ENCODE results near the gene ATP6V0A1.
"Not testable (repeated sequence)": the region's sequence is repeated elsewhere in the genome, so short reads cannot be mapped to it uniquely, and the experiment has no call there.

Gene ATP6V0A1

DNA sequence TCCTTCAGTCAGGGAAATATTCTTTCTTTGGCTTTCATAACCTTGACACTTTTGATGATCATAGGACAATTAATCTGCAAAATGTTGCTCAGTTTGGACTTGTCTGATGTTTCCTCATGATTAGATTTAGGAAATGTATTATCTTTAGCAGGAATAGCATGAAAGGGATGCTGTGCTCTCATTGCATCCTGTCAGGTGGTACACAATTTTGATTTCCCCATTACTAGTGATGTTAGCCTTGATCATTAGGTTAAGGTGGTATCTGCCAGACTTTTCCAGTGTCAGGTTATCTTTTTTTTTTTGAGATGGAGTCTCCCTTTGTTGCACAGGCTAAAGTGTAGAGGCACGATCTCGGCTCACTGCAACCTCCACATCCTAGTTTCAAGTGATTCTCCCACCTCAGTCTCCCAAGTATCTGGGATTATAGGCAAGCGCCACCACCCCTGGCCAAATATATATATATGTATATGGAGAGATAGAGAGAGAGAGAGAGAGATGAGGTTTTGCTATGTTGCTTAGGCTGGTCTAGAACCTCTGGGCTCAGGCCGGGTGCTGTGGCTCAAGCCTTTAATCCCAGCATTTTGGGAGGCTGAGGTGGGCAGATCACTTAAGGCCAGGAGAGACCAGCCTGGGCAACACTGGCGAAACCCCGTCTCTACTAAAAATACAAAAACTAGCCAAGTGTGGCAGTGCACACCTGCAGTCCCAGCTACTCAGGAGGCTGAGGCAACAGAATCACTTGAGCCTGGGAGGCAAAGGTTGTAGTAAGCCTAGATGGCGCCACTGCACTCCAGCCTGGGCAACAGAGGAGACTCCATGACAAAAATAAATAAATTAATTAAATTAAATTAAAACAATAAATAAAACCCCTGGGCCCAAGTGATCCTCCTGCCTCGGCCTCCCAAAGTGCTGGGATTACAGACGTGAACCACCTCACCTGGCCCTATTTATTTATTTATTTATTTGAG is 19.8 kb upstream of the ATP6V0A1 start:
- DNase-seq, result peak; percentile 65

DNA sequence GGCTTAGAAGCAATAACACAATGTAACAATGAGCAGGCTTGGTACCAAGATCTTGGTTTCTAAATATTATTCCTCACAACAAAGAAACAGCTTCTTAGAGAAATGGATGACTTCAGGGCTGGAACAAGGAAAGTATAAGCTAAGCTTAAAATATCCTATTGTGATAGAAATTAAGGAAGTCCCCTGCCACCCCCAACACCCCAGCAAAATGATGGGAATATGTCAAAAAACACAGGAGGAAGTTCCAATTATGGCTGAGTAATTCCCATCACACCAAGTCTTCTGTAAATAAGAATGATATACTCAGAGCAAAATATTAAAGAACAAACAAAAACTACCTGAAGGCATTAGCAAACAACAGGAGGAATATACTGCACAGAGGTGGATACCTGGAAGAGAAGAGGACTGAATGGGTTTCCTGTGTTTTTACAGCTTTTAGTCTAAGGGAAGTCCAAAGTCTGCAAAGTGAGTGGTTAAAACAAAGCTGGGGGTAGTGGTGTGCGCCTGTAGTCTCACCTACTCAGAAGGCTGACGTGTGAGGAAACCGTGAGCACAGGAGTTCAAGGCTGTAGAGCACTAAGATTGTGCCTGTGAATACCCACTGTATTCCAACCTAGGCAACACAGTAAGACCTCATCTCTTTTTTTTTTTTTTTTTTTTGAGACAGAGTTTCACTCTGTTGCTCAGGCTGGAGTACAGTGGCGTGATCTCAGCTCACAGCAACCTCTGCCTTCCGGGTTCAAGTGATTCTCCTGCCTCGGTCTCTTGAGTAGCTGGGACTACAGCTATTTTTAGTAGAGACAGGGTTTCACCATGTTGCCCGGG is 17.1 kb upstream of the ATP6V0A1 start:
- DNase-seq, result no peak

DNA sequence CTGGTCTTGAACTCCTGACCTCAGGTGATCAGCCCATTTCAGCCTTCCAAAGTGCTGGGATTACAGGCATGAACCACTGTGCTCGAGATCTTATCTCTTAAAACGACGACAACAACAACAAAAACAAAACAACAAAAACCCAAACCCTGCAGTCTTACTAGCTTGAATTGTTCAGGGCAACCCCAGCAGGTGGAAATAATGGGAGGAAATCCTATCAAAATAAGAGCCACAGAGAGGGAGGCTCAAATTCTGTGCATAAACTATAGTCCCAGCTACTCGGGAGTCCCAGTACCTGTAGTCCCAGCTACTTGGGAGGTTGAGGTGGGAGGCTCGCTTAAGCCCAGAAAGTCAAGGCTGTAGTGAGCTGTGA is 16.5 kb upstream of the ATP6V0A1 start:
- DNase-seq, result no peak

DNA sequence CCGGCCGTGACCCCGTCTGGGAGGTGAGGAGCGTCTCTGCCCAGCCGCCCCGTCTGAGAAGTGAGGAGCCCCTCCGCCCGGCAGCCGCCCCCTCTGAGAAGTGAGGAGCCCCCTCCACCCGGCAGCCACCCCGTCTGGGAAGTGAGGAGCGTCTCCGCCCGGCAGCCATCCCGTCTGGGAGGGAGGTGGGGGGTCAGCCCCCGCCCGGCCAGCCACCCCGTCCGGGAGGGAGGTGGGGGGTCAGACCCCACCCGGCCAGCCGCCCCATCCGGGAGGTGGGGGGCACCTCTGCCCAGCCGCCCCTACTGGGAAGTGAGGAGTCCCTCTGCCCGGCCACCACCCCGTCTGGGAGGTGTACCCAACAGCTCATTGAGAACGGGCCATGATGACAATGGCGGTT is 9.5 kb upstream of the ATP6V0A1 start:
- DNase-seq, result not testable (repeated sequence)

DNA sequence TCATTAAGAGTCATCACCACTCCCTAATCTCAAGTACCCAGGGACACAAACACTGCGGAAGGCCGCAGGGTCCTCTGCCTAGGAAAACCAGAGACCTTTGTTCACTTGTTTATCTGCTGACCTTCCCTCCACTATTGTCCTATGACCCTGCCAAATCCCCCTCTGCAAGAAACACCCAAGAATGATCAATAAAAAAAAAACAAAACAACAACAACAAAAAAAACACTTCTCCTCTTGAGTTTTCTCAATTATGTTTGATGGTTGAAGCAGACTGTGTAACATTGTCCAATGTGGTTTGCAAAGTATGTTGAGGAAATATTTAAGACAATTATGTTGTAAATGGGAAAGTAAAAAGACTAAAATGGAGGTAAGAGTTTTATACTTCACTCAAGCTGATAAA is 8.8 kb upstream of the ATP6V0A1 start:
- not testable (repeated sequence) for DNase-seq

DNA sequence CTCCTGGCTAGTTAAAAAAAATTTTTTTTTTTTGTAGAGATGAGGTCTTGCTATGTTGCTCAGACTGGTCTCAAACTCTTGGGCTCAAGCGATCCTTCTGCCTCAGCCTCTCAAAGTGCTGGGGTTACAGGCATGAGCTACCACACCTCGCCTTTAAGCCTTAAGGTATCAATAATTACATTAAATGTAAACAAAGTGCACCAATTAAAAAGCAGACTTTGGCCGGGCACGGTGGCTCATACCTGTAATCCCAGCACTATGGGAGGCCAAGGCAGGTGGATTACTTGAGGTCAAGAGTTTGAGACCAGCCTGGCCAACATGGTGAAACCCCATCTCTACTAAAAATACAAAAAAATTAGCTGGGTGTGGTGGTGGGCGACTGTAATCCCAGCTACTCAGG is 7.4 kb upstream of the ATP6V0A1 start:
- DNase-seq, result not testable (repeated sequence)

DNA sequence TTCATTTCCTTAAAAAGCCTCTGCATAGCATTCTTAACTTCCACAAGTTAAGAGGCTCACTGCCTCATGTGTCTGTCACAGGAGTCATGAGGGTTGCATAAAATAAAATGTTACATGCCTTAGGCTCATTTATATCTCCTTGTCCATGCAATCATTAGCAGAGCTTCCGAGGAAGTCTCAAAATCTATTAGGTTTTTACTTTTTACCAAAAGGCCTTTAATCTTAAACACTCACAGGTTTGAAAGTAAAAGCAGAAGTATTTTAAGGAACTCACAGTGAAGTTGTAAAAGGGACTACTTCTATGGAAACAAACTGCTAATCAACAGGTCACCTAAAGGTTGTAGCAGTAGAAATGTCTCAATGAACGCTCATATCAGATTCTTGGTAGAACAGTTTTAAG is 5.2 kb upstream of the ATP6V0A1 start:
- peak; percentile 87 for DNase-seq

DNA sequence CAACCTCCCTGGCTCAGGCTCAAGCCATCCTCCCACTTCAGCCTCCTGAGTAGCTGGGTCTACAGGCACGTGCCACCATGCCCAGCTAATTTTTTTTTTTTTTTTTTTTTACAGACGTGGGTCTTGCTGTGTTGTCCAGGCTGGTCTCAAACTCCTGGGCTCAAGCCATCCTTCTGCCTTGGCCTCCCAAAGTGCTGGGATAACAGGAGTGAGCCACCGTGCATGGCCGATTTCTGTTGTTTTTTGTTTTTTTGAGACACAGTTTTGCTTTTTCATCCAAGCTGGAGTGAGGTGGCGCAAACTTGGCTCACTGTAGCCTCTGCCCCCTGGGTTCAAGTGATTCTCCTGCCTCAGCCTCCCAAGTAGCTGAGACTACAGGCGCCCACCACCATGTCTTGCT is 3.7 kb upstream of the ATP6V0A1 start:
- DNase-seq, result not testable (repeated sequence)

DNA sequence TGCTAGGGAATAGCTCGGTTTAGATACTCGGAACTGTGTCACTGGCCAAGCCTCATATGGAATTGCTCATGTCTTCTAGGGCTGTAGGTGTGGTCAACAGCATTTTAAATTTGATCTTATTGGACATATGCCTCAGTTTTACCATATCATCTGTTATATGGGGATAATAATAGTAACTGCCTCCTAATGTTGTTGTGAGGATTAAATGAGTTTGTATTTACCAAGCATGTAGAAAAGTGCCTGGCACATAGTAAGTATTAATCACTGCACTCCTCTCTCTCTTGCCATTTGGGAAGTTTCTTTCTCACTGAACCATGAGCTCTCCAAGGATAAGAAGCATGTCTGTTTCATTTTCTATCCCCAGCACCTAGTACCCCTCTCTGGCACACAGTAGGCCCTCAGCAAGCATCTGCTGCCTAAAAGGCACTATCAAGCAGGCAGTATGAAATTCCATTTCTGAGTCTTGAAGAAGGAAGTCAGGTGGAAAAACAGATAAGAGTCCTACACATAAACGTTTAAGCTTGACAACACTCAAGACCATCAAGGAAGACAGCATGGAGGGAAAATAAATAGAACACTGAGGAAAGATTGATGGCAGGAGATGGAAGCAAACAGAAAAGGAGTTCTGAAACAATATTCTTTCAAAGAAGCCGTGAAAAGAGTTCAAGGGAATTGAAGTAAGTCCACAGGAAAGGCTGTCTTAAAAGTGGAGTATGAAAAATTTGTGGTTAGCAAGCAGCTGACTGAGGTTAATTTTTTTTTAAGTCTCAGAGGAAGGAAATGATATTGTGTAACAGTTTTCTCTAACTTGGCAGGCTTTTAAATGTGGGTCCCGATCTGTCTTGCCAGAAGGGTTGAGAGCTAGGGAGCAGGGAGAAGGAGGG is 2.2 kb upstream of the ATP6V0A1 start:
- DNase-seq, result peak; percentile 94

DNA sequence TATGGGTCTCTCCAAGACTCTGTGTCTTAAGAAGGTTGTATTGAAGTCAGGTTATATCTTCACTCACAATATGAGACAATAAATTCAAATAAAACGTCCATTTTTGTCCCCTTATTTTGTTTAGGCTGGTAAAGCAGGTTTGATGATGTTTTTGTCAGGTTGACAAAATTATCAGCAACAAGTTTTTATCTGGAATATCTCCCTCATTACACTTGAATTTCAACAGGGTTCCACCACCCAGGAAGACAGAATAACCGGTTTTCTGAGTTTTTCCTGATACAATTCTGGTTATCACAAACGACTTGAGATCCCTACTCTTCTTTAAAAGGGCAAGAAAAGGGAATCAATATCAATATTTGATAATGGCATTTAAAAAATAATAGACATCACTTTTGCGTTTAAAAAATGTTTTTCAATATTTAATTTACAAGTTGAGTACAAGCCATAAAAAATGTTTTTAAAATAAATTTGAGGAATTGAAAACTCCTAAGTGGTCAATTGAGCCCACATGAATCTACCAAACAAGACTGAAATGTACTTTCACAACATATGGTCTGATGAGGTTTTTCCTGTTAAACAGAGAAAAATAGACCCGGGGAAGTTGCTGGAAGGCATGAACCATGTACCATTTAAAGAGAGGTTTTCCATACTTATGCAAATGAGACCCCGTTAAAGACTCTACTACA is 1.4 kb upstream of the ATP6V0A1 start:
- peak; percentile 60 for DNase-seq

DNA sequence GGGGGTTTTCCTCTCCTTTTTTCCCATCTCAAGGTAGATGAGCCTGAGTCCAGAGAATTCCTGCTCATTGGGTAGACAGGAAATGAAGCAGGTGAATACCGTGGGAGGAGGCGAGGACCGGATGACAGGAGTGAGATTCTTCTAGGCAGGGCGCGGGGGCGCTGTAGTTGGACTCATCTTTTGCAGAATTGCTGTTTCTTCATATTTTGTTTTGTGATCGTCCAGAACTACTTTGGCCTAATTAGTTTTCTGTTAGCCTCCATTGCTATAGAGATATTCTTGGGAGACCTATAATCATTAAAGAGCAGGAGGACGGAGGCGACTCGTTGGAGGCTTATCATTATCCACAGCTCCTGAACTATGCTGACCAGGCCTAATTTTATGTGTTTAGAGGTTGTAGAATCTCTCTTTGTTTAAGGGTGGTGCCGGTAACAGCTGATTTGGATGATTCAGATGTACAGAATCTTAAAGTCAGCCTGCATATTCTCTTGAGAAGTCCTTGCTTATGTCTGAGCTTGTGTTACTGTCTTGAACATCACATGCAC is 650 bp downstream of the ATP6V0A1 start:
- DNase-seq, result peak; percentile 77

DNA sequence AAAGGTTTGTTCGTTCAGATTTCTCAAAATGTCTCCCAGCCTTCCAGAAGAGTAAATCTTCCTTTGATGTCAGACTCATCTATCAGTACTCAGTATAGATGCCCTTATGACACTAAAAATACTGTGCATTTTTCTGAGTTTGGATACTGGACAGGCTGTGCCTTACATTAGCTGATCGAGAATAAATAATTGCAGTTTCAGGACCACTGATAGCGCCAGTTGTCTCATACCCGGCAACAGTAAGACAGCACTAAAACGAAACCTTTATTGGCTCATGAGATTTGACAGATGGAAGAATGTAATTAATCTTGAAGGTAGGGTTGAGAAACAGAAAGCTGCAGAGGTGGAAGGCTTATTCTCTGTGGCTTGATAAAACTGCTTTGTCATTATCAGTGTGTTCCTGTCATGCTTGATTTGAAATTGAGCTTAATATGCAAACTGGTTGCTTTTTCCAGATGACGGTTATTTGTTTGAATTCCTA is 1.2 kb downstream of the ATP6V0A1 start:
- peak; percentile 90 for DNase-seq

DNA sequence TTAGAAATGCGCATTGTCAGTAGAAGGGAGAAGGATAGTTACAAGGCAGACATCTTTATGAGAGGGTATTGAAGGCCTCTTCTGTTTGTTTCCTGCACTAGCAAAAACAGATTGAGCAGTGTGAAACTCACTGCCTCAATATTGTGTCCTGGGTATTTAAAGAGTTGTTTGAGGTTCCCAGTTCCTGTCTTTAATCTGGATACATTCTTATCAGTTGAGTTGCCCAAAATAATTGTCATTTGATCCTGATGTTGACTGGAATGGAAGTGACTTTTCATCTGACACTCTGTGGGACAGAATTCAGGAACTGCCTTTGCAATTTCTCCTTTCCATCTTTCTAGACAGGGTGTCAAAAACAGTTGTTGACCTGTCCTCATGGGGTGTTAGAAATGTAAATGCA is 1.7 kb downstream of the ATP6V0A1 start:
- no peak for DNase-seq

DNA sequence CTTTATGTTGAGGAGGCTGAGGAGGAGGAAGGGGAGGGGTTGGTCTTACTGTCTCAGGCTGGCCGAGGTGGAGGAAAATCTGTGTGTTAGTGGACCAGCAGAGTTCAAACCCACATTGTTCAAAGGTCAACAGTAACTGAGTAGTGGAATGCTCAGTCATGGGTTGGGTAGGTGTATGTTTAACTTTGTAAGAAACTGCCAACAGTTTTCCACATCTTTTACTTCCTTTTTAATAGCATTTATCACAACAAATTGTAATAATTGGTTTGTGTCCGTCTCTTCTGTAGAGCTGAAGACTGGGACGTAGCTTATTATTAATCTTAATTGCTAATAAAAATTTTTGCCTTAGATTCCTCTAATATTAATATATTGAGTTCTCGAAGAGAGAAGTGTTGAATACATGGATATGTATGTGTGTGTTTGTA is 5.3 kb downstream of the ATP6V0A1 start:
- DNase-seq, result no peak

DNA sequence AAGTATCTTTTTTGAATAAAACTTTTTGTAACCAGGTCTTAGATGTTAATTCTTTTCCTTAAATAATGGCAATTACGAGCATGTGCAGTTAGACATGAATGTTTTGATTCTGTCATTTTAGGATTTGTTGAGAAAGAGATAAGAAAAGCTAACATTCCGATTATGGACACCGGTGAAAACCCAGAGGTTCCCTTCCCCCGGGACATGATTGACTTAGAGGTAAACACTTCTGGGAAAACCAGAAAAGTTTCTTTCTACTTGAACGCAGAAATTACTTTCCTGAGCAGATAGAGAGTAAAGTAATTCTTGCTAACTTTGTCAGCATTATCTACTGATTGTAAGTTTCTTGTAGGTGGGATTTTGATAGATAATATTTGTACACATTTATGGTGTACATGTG is 9.2 kb downstream of the ATP6V0A1 start:
- DNase-seq, result no peak

DNA sequence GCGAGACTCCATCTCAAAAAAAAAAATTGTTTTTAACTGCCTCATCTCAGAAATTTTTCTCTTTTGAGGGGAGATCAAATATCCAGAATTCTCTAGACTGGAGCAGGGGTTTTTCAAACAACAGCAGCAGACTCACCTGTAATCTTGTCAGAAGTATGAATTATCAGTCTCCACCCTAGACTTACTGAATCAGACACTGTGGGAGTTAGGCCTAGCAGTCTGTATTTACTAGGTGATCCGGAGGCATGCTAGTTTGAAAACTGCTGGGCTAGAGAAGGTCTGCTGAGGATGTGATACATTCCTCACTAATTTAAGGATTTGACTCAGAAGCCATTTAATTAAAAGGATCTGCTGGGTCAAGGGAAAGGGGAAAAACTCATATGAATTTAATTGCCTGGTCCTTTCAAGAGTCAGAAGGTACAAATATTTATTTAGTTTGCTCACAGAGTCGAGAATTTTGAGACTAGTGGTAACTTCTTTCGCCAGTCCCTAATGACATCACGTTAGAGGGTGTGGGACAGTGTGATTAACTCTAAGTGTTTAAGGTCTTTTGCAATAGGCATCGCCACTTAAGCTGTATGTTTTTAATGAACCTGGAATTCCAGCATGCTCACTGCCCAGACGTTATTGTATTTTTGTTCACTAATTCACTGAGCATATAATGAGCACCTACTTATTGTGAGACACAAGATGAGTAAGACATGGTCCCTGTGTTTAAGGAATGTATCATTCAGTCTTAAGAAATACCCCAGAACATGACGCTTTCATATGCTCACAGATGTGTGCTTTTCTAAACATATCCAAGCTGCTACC is 14.2 kb downstream of the ATP6V0A1 start:
- DNase-seq, result no peak

DNA sequence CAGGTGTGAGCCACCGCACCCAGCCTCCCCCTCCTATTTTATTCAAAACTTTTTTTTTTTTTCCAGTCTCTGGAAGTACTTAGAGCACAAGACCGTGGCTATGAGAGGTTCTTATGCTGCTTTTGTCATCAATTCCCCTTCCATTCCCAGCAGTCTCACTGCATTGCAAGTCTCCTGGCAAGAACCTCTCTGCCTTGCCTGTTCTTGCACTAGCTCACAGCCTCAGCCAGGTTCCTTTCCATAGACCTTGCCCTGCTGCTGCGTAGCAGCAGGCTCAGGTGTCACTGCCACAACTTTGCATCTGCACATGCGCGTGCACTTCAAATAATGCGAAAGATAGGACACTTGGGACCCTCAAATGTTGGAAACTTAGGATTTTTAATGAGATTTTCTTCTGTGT is 15.6 kb downstream of the ATP6V0A1 start:
- DNase-seq, result no peak

DNA sequence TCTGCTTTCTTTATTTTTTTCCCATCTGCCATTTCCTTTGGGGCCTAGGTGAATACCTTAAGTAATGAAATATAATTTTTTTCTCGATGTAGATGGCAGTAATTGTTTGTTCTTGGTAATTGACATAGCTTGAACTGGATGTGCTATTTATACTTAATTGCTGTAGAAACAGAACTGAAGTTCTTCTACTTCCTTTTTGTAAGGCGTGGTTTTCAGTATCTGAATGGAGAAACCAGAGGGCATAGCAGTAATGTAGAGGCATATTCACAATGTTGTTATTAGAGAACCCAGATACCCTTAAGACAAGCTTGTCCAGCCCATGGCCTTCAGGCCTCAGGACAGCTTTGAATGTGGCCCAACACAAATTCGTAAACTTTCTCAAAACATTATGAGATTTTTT is 16.4 kb downstream of the ATP6V0A1 start:
- DNase-seq, result peak; percentile 13

DNA sequence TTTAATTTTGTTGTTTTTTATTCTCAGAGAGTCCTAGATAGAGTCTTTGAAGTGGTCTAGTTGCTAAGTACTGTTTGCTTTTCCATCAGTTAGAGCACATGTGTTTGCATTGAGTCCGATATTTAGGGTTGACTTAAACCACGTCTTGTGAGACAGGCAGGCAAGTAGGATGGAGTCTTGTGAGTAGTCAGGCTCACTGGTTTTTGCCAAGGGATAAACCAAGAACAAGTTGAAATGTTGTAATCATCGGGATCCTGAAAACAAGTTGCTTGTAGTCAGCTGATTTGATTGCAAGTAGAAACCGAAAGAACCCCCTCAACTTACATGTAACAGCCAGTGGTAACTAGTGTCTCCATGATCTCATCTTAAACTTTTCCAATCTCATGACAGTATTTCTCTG is 17.2 kb downstream of the ATP6V0A1 start:
- DNase-seq, result no peak

DNA sequence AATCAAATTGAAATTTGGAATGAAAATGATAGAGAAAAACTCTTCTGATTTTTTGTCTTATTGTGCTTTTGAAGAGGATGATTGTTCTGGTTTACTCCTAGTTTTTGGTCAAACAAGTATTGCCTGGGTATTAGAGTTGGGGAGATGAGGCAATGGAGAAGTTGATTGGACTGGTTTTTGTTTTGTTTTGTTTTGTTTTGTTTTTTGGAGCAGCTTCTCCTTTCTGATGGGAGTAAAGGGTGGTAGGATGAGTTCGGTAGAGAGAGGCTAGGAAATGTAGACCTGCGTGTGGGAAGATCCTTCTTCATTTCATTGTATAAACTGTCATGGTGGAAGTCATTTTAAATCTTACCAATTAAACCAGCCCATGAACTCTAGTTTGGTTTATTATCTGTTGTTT is 17.7 kb downstream of the ATP6V0A1 start:
- no peak for DNase-seq

DNA sequence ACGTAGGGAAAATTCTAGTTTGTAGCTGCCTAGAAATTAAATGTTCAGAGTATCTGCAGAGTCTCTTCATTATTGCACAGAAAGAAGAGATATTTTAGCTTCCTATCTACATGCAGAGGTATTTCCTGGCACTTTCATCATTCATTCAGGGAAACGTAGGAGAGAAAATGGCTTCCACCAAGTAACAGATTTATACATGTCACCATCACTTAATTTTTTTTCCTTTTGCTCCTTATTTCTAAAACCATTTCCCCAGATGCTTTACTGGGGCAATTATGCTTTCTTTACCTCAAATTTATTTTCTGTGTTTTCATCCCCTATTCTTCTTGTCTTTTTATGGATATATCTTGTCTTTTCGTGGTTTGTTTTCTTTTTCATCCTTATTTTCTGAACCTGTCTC is 18.5 kb downstream of the ATP6V0A1 start:
- no peak for DNase-seq

Measured in OCI-M1 (cell line).